HepG2 (cell line): Measurements from ENCODE around the gene CLIC3. TPM values are rescaled to one million over a fixed set of nuclear protein-coding genes. Genes with fewer than 3 reads are reported as not detected.

Experiments used
- ATAC-seq: fragments of 200-7000 bp; cut with Tn5 transposase; 3 replicates; pipeline ENCODE4 v1.9.1; 2020; ENCODE audit warnings: mild to moderate bottlenecking, moderate library complexity
- BruUV-seq: library from RNA; stranded (reverse); fragments of 400-500 nt; replicated peaks from 2 replicates; lab custom pipeline; 2021; lab: Mats Ljungman, UMichigan
- CTCF ChIA-PET: fragments of 300-600 bp; formaldehyde crosslinking; extraction: SDS; loops from one replicate; lab custom pipeline; 2021; ENCODE audit warnings: low total read pairs, inconsistent platforms, low intra/inter-chr PET ratio; lab: Yijun Ruan, JAX
- POLR2A ChIA-PET: fragments of 350-600 bp; sonication (Branson Sonifier 250); formaldehyde crosslinking; loops from one replicate; lab custom pipeline; 2020; ENCODE audit warnings: antibody characterized with exemption, inconsistent platforms; lab: Yijun Ruan, JAX
- DNase-seq: peaks from one replicate; pipeline ENCODE4 v3.0.0-alpha.2; 2015; ENCODE audit warnings: low spot score
- FAIRE-seq: peaks from 3 replicates; lab custom pipeline; 2011; peaks lifted over from hg19 to GRCh38; lab: Jason Lieb, UNC
- H2AFZ ChIP-seq: one replicate; pipeline ENCODE4 v1.6.1; 2011; ENCODE audit warnings: low read length, inconsistent platforms
- H3K27ac ChIP-seq: fragments of 300-600 bp; 3 replicates; pipeline ENCODE4 v1.8.0; 2011; ENCODE audit warnings: mixed run types, mild to moderate bottlenecking, mixed read lengths, low read length, inconsistent platforms; ENCODE audit not compliant: insufficient read depth; ENCODE audit errors: extremely low read length
- H3K27me3 ChIP-seq, 2 experiments: fragments of 200-600 bp in 1 of 2; 2 replicates in 1 of 2; 3 replicates in 1 of 2; pipeline versions ENCODE4 v1.6.0 to v1.8.0; 2011; ENCODE audit warnings: low read length in 2 of 2, mild to moderate bottlenecking in 2 of 2, moderate library complexity in 2 of 2, inconsistent platforms in 1 of 2; ENCODE audit not compliant: insufficient read depth in 2 of 2, control insufficient read depth in 1 of 2
- H3K36me3 ChIP-seq, 2 experiments: fragments of 200-600 bp in 1 of 2; replicated peaks in 1 of 2; 2 replicates in 1 of 2; 3 replicates in 1 of 2; pipeline versions ENCODE4 v1.5.1 to v1.8.0; 2011; ENCODE audit warnings: low read length in 2 of 2, inconsistent platforms in 1 of 2; ENCODE audit not compliant: insufficient read depth in 2 of 2, control insufficient read depth in 1 of 2
- H3K4me1 ChIP-seq: 2 replicates; pipeline ENCODE4 v1.5.1; 2012; ENCODE audit warnings: low read length, inconsistent platforms; ENCODE audit not compliant: insufficient read depth
- H3K4me2 ChIP-seq: 2 replicates; pipeline ENCODE4 v1.6.0; 2011; ENCODE audit warnings: low read depth, low read length, inconsistent platforms
- H3K4me3 ChIP-seq, 3 experiments: fragments of 200-600 bp in 1 of 3; sonication (generic), shearing (Covaris generic) in 1 of 3; replicated peaks in 1 of 3; 2 replicates each; pipeline ENCODE4 v1.5.1; 2011 to 2016; ENCODE audit warnings: low read length in 3 of 3, inconsistent platforms in 2 of 3, low read depth in 2 of 3, mild to moderate bottlenecking in 2 of 3, control low read depth in 1 of 3, mixed read lengths in 1 of 3; ENCODE audit not compliant: insufficient read depth in 1 of 3
- H3K79me2 ChIP-seq: one replicate; pipeline ENCODE4 v1.6.1; 2011; ENCODE audit warnings: low read length, inconsistent platforms; ENCODE audit not compliant: insufficient read depth
- H3K9ac ChIP-seq: 2 replicates; pipeline ENCODE4 v1.6.0; 2011; ENCODE audit warnings: mild to moderate bottlenecking, low read depth, low read length, inconsistent platforms; ENCODE audit not compliant: insufficient read depth
- H3K9me3 ChIP-seq: 2 replicates; pipeline ENCODE4 v1.5.1; 2012; ENCODE audit warnings: mild to moderate bottlenecking, low read length
- H4K20me1 ChIP-seq: 2 replicates; pipeline ENCODE4 v1.6.0; 2011; ENCODE audit warnings: inconsistent platforms, mild to moderate bottlenecking, low read length, moderate library complexity; ENCODE audit not compliant: insufficient read depth
- ATF7-NPFF ChIP-seq: sonication (generic); formaldehyde crosslinking; IDR thresholded peaks from 2 replicates; pipeline ENCODE4 v1.8.1; 2023; ENCODE audit warnings: mild to moderate bottlenecking, low read depth, missing genetic modification reagents, moderate library complexity
- FOXC1 ChIP-seq: sonication (generic); formaldehyde crosslinking; IDR thresholded peaks from 2 replicates; pipeline ENCODE4 v1.8.0; 2022; ENCODE audit warnings: mild to moderate bottlenecking, missing genetic modification reagents, borderline replicate concordance
- KLF16 ChIP-seq, 2 experiments: sonication (generic) in 1 of 2; formaldehyde crosslinking in 1 of 2; IDR thresholded peaks; 2 replicates each; pipeline versions ENCODE4 v1.6.1 to v1.8.0; 2016 to 2023; ENCODE audit warnings: missing genetic modification reagents in 2 of 2, missing compliant biosample characterization in 1 of 2
- KMT2A ChIP-seq: sonication (generic); formaldehyde crosslinking; IDR thresholded peaks from 2 replicates; pipeline ENCODE4 v1.4.0; 2020; ENCODE audit warnings: missing genetic modification reagents
- ZFX ChIP-seq: sonication (generic); formaldehyde crosslinking; IDR thresholded peaks from 2 replicates; pipeline ENCODE4 v1.4.0; 2020; ENCODE audit warnings: mild to moderate bottlenecking, low read depth, missing genetic modification reagents, moderate library complexity
- ZNF12 ChIP-seq: sonication (generic); formaldehyde crosslinking; IDR thresholded peaks from 2 replicates; pipeline ENCODE4 v1.5.0; 2020; ENCODE audit warnings: missing genetic modification reagents
- ZNF550 ChIP-seq: sonication (generic); formaldehyde crosslinking; IDR thresholded peaks from 2 replicates; pipeline ENCODE4 v1.4.0; 2020; ENCODE audit warnings: mild to moderate bottlenecking, missing genetic modification reagents, borderline replicate concordance
- ZNF552 ChIP-seq: sonication (generic); formaldehyde crosslinking; IDR thresholded peaks from 2 replicates; pipeline ENCODE4 v1.9.0; 2022; ENCODE audit warnings: missing genetic modification reagents, mild to moderate bottlenecking, borderline replicate concordance
- WGBS: methylation state at CpG from one replicate; pipeline ENCODE4 v1.1.6; 2017; ENCODE audit warnings: low lambda C conversion rate; 5-methylcytosine and 5-hydroxymethylcytosine counted together
- in situ Hi-C: cut with HindIII; loops from 2 replicates; pipeline ENCODE4 v1.10.0; 2017; ENCODE audit warnings: low pct_unique_long_range_greater_than_20kb; ENCODE audit not compliant: extremely low pct_ligation_motif_present
- intact Hi-C: fragments of 100-400 bp; cut with micrococcal nuclease; formaldehyde crosslinking; loops from one replicate; pipeline ENCODE4 v1.10.0; 2022; ENCODE audit not compliant: unreplicated experiment
- polyA plus RNA-seq, 8 experiments: library from polyadenylated mRNA; depleted of rRNA in 3 of 8; stranded (reverse) in 7 of 8; unstranded in 1 of 8; fragments of >200 nt; fragmentation: Illumina TruSeq in 4 of 8; extraction: Trizol in 4 of 8; gene quantifications; 2 replicates each; pipeline versions ENCODE4 v1.2.1 to v1.2.3, GENCODE V29; 2011 to 2016; ENCODE audit warnings: low read depth in 4 of 8, missing spikeins in 1 of 8, mixed read lengths in 1 of 8; ENCODE audit not compliant: insufficient read depth in 1 of 8
- total RNA-seq, 5 experiments: library from RNA; depleted of rRNA; stranded (reverse); fragments of >200 nt; fragmentation: Illumina TruSeq; extraction: Trizol; gene quantifications; 2 replicates each; pipeline ENCODE4 v1.2.3, GENCODE V29; 2016; ENCODE audit warnings: low read depth in 1 of 5
- TF ChIP-seq, protein P1 (sequence below): sonication (generic); formaldehyde crosslinking; IDR thresholded peaks from 2 replicates; pipeline ENCODE4 v1.9.0; 2022; ENCODE audit warnings: low read depth, missing genetic modification reagents
- TF ChIP-seq, protein P2 (sequence below): sonication (generic); formaldehyde crosslinking; IDR thresholded peaks from 2 replicates; pipeline ENCODE4 v1.5.0; 2020; ENCODE audit warnings: mild to moderate bottlenecking, missing genetic modification reagents, borderline replicate concordance
- TF ChIP-seq, protein P3 (sequence below): sonication (generic); formaldehyde crosslinking; IDR thresholded peaks from 2 replicates; pipeline ENCODE4 v1.4.0; 2020; ENCODE audit warnings: missing genetic modification reagents, low read depth, mild to moderate bottlenecking, borderline replicate concordance

CLIC3 gene
- total and polyA plus RNA-seq, 2 of the 13 experiments (the other 11 are each of a cell fraction or from before 2014, with no cell fraction given), result 0.51 to 1.5 TPM

DNA sequence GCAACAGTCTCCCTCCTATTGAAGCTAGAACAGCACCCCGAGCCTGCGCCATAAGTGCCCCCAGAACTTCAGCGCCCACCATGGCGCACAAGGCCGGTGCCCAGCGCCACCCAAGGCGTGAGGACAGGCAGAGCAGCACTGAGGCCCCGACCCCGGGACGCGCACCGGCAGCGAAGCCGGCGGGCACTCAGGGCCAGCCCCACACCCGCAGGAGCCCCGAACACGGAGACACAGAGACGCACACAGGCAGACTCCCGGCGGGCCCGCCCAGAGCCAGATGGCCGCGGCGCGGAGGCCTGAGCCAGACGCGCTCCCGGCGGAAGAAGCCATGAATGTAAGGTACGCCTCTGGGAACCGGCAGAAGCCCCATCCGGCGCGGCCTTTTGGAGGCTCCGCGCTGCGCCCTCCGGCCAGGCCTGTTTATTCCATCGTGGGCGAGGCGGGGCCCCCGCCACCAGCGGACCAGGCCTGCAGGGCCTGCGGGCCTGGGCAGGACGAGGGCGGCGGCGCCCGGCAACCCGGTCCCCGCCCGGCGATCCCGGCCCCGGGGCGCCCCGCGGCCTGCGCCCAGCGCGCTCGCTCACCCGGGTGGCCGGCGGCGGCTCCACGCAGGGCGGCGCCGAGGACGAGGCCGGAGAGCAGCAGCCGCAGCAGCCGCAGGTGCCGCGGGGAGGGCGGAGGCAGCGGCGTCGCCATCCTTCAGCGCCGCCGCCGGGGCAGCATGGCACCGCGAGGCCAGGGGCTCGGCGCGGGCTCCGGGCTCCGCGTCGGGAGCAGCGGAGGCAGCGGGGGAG is 49.1 kb upstream of the CLIC3 start:
- Histone ChIP-seq H3K27ac (no peak overlapping the region), H3K9me3 (no peaks in the 10 kb centered on the region), H3K36me3 (no peaks in the 10 kb centered on the region), H3K4me3 (peak overlapping the region; percentile 57 to 77 (median 58); a peak in 5 of 6 replicates), H3K9ac (no peak overlapping the region), H2AFZ (no peak overlapping the region), H3K4me2 (peak overlapping the region; percentile 84), H3K27me3 (peaks cover 3 to 27% of the 10 kb centered on the region in 2 experiments; a peak in 4 of 5 replicates), H3K4me1 (peaks cover 25% of the 10 kb centered on the region), H4K20me1 (peaks cover 3% of the 10 kb centered on the region; the same call in 1 of the 2 replicates), H3K79me2 (no peaks in the 10 kb centered on the region)
- DNase-seq, result no peak
- FAIRE-seq, result no peak
- in situ Hi-C loops, result loop anchor here (10.0 kb wide), 1 partner anchor 271 kb away; no protein-coding TSS in a partner anchor
- POLR2A ChIA-PET, result no interaction called here
- CTCF ChIA-PET, result interaction anchor here (2.0 to 2.8 kb wide), 2 partner anchors 19 to 22 kb away, joined by 16 to 25 read pairs; no protein-coding TSS in a partner anchor
- WGBS, result 4% methylated on average over 15 of the region's 96 CpGs
- BruUV-seq, result no TSS peak
- intact Hi-C loops, result loop anchor here (1.0 kb wide), 1 partner anchor 22 kb away; no protein-coding TSS in a partner anchor
- ATAC-seq, result peak; percentile 26
- TF ChIP-seq KMT2A (no peak), ZNF552 (CRISPR knock-in tag) (no peak), KLF16 (CRISPR knock-in tag; IDR thresholded peaks at IDR 0.05) (0 out of 4 replicates have a peak, but pooled peaks of 1 of the 2 experiments have one; percentile 2), ZNF550 (CRISPR knock-in tag) (no peak), ATF7-NPFF (CRISPR knock-in tag) (peak; percentile 42; the same call in 1 of the 2 replicates), ZNF12 (CRISPR knock-in tag) (no peak), ZFX (CRISPR knock-in tag) (peak; percentile 59), FOXC1 (CRISPR knock-in tag) (0 out of 2 replicates have a peak, but pooled peaks have one; percentile 43)
- TF ChIP-seq, protein P1, sequence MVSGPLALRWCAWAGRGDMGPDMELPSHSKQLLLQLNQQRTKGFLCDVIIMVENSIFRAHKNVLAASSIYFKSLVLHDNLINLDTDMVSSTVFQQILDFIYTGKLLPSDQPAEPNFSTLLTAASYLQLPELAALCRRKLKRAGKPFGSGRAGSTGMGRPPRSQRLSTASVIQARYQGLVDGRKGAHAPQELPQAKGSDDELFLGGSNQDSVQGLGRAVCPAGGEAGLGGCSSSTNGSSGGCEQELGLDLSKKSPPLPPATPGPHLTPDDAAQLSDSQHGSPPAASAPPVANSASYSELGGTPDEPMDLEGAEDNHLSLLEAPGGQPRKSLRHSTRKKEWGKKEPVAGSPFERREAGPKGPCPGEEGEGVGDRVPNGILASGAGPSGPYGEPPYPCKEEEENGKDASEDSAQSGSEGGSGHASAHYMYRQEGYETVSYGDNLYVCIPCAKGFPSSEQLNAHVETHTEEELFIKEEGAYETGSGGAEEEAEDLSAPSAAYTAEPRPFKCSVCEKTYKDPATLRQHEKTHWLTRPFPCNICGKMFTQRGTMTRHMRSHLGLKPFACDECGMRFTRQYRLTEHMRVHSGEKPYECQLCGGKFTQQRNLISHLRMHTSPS (CRISPR knock-in tag), result 0 out of 2 replicates have a peak, but pooled peaks have one; percentile 34
- TF ChIP-seq, protein P2, sequence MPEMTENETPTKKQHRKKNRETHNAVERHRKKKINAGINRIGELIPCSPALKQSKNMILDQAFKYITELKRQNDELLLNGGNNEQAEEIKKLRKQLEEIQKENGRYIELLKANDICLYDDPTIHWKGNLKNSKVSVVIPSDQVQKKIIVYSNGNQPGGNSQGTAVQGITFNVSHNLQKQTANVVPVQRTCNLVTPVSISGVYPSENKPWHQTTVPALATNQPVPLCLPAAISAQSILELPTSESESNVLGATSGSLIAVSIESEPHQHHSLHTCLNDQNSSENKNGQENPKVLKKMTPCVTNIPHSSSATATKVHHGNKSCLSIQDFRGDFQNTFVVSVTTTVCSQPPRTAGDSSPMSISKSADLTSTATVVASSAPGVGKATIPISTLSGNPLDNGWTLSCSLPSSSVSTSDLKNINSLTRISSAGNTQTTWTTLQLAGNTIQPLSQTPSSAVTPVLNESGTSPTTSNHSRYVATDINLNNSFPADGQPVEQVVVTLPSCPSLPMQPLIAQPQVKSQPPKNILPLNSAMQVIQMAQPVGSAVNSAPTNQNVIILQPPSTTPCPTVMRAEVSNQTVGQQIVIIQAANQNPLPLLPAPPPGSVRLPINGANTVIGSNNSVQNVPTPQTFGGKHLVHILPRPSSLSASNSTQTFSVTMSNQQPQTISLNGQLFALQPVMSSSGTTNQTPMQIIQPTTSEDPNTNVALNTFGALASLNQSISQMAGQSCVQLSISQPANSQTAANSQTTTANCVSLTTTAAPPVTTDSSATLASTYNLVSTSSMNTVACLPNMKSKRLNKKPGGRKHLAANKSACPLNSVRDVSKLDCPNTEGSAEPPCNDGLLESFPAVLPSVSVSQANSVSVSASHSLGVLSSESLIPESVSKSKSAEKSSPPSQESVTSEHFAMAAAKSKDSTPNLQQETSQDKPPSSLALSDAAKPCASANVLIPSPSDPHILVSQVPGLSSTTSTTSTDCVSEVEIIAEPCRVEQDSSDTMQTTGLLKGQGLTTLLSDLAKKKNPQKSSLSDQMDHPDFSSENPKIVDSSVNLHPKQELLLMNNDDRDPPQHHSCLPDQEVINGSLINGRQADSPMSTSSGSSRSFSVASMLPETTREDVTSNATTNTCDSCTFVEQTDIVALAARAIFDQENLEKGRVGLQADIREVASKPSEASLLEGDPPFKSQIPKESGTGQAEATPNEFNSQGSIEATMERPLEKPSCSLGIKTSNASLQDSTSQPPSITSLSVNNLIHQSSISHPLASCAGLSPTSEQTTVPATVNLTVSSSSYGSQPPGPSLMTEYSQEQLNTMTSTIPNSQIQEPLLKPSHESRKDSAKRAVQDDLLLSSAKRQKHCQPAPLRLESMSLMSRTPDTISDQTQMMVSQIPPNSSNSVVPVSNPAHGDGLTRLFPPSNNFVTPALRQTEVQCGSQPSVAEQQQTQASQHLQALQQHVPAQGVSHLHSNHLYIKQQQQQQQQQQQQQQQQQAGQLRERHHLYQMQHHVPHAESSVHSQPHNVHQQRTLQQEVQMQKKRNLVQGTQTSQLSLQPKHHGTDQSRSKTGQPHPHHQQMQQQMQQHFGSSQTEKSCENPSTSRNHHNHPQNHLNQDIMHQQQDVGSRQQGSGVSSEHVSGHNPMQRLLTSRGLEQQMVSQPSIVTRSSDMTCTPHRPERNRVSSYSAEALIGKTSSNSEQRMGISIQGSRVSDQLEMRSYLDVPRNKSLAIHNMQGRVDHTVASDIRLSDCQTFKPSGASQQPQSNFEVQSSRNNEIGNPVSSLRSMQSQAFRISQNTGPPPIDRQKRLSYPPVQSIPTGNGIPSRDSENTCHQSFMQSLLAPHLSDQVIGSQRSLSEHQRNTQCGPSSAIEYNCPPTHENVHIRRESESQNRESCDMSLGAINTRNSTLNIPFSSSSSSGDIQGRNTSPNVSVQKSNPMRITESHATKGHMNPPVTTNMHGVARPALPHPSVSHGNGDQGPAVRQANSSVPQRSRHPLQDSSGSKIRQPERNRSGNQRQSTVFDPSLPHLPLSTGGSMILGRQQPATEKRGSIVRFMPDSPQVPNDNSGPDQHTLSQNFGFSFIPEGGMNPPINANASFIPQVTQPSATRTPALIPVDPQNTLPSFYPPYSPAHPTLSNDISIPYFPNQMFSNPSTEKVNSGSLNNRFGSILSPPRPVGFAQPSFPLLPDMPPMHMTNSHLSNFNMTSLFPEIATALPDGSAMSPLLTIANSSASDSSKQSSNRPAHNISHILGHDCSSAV (CRISPR knock-in tag), result no peak
- TF ChIP-seq, protein P3, sequence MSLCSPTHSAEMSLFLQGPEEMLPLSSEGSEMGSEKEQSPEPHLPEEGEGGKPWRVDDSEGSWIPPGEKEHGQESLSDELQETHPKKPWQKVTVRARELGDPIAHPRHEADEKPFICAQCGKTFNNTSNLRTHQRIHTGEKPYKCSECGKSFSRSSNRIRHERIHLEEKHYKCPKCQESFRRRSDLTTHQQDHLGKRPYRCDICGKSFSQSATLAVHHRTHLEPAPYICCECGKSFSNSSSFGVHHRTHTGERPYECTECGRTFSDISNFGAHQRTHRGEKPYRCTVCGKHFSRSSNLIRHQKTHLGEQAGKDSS (CRISPR knock-in tag), result peak; percentile 9; the same call in 1 of the 2 replicates
